Ishikawa (cell line): ENCODE results near the gene TFAM.

Source experiments
- CEBPB ChIP-seq: IDR thresholded peaks from 2 replicates; pipeline ENCODE4 v1.6.1; 2012
- CREB1 ChIP-seq: IDR thresholded peaks from 2 replicates; pipeline ENCODE4 v1.6.1; 2012; ENCODE audit warnings: low read depth
- EGR1 ChIP-seq: IDR thresholded peaks from 2 replicates; pipeline ENCODE4 v1.6.1; 2012
- EP300 ChIP-seq: IDR thresholded peaks from 2 replicates; pipeline ENCODE4 v1.6.1; 2012; ENCODE audit warnings: borderline replicate concordance
- FOXM1 ChIP-seq: IDR thresholded peaks from 2 replicates; pipeline ENCODE4 v1.6.1; 2012; ENCODE audit warnings: low read depth, borderline replicate concordance
- NFIC ChIP-seq: IDR thresholded peaks from 2 replicates; pipeline ENCODE4 v1.6.1; 2012
- RAD21 ChIP-seq: IDR thresholded peaks from 2 replicates; pipeline ENCODE4 v1.6.1; 2012; ENCODE audit warnings: low read depth
- TAF1 ChIP-seq: IDR thresholded peaks from 2 replicates; pipeline ENCODE4 v1.6.1; 2012; ENCODE audit warnings: low read depth, mild to moderate bottlenecking
- TCF12 ChIP-seq: IDR thresholded peaks from 2 replicates; pipeline ENCODE4 v1.6.1; 2012; ENCODE audit warnings: low read depth
- TEAD4 ChIP-seq: IDR thresholded peaks from 2 replicates; pipeline ENCODE4 v1.6.1; 2012
- YY1 ChIP-seq: IDR thresholded peaks from 2 replicates; pipeline ENCODE4 v1.6.1; 2012; ENCODE audit warnings: low read depth
- ZBTB7A ChIP-seq: IDR thresholded peaks from 2 replicates; pipeline ENCODE4 v1.6.1; 2012; ENCODE audit warnings: low read depth
- TF ChIP-seq, protein P1 (sequence below): IDR thresholded peaks from 2 replicates; pipeline ENCODE4 v1.6.1; 2012; ENCODE audit warnings: low read depth, mild to moderate bottlenecking
- TF ChIP-seq, protein P2 (sequence below): IDR thresholded peaks from 2 replicates; pipeline ENCODE4 v1.6.1; 2012
- TF ChIP-seq, protein P3 (sequence below): IDR thresholded peaks from 2 replicates; pipeline ENCODE4 v1.6.1; 2012

The TFAM gene

DNA sequence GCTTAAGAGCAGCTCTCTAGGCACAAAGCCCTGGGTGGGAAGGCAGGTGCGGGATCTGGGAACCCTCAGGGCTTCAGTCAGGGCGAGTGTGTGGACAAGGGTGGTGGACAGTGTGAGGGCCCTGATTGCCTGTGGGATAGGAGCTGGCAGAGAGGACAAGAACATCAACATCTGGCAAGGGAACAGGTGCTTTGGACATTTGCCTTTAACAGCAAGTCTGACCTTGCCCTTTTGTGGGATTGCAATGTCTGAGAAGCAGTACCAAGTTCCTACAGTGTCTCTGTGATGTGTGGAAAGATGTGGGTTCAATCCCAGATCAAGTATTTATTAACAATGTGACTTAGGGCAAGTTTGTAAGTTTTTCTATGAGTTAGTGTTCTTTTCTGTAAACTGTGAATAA, 46.7 kb downstream of the TFAM start:
- TF ChIP-seq, protein P1, sequence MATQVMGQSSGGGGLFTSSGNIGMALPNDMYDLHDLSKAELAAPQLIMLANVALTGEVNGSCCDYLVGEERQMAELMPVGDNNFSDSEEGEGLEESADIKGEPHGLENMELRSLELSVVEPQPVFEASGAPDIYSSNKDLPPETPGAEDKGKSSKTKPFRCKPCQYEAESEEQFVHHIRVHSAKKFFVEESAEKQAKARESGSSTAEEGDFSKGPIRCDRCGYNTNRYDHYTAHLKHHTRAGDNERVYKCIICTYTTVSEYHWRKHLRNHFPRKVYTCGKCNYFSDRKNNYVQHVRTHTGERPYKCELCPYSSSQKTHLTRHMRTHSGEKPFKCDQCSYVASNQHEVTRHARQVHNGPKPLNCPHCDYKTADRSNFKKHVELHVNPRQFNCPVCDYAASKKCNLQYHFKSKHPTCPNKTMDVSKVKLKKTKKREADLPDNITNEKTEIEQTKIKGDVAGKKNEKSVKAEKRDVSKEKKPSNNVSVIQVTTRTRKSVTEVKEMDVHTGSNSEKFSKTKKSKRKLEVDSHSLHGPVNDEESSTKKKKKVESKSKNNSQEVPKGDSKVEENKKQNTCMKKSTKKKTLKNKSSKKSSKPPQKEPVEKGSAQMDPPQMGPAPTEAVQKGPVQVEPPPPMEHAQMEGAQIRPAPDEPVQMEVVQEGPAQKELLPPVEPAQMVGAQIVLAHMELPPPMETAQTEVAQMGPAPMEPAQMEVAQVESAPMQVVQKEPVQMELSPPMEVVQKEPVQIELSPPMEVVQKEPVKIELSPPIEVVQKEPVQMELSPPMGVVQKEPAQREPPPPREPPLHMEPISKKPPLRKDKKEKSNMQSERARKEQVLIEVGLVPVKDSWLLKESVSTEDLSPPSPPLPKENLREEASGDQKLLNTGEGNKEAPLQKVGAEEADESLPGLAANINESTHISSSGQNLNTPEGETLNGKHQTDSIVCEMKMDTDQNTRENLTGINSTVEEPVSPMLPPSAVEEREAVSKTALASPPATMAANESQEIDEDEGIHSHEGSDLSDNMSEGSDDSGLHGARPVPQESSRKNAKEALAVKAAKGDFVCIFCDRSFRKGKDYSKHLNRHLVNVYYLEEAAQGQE, result no peak
- no peak for TF ChIP-seq CEBPB
- TF ChIP-seq FOXM1, result no peak
- no peak for TF ChIP-seq YY1

DNA sequence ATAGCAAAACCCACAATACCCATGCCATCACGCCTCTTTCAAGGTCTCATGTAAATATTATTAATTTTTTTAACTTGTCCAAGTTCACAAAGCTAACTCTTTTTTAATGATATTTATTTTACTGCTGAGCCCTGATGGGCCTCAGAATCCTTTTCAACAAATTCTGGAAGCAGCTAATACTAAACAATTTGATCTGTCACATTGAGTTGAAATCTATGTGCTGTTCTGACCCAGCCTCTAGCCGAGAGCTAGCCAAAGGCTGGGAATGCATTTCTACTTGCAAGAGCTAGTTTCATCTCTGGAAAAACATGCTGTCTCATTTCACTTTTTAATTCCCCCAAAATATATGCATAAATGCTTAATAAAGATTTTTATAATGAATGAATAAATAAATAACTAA, 47.9 kb downstream of the TFAM start:
- TF ChIP-seq RAD21 (no peak), CEBPB (no peak), TAF1 (no peak), TEAD4 (no peak), NFIC (no peak), ZBTB7A (no peak), TCF12 (no peak), EP300 (no peak), FOXM1 (no peak), EGR1 (no peak), YY1 (no peak), CREB1 (no peak)
- TF ChIP-seq, protein P2, sequence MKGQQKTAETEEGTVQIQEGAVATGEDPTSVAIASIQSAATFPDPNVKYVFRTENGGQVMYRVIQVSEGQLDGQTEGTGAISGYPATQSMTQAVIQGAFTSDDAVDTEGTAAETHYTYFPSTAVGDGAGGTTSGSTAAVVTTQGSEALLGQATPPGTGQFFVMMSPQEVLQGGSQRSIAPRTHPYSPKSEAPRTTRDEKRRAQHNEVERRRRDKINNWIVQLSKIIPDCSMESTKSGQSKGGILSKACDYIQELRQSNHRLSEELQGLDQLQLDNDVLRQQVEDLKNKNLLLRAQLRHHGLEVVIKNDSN, result no peak
- TF ChIP-seq, protein P3, sequence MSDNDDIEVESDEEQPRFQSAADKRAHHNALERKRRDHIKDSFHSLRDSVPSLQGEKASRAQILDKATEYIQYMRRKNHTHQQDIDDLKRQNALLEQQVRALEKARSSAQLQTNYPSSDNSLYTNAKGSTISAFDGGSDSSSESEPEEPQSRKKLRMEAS, result no peak
- TF ChIP-seq, protein P1, result no peak

DNA sequence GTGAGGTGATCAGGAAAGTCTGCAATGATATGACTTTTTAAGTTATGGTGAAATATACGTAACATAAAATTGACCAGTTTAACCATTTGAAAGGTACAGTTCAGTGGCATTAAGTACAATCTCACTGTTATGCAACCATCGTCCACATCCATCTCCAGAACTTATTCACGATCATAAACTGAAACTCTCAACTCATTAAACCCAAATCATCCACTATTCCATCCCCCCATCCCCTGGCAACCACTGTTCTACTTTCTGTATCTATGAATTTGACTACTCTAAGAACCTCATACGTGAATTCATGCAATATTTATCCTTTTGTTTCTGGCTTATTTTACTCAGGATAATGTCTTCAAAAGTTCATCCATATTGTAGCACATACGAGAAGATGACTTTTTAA, 48.4 kb downstream of the TFAM start:
- TF ChIP-seq TCF12 (no peak), EGR1 (no peak), EP300 (no peak), TAF1 (no peak), YY1 (no peak), ZBTB7A (no peak), CEBPB (no peak), NFIC (no peak)
- TF ChIP-seq, protein P2, result no peak
- TF ChIP-seq, protein P3, result no peak

DNA sequence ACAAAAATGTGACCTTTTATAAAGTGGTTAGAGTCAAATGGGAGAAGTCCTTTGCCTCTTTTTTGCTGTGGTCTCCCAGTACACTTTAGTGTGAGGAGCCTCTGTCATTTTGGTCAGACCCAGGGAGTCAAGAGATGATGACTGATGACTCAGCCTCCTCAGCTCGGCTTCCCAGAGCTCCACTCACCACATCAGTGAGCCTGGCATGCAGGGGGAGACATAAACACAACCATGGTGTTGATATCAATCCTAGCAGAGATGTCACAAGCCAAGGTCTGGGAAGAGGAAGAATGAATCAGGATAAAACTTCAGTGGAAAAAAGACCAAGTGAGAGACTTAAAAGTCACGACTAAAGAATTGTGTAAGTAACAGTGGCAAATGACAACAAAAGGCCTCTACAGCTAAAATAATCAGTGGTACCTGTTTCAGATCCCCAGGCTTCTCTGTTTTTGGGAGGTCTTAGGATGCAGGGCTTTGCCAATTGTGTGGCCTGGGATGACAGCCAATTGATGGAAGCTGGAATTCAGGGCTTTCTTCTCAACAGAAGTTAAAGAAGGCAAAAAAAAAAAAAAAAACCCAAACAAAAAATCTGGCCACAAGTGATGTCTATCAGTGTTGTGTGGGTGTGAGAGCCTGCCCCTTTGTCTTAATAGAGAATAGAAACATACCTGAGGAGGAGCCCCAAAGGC, 50.2 kb downstream of the TFAM start:
- peak; percentile 58 for TF ChIP-seq TEAD4
- peak; percentile 39; the same call in 1 of the 2 replicates for TF ChIP-seq EP300
- no peak for TF ChIP-seq TCF12

DNA sequence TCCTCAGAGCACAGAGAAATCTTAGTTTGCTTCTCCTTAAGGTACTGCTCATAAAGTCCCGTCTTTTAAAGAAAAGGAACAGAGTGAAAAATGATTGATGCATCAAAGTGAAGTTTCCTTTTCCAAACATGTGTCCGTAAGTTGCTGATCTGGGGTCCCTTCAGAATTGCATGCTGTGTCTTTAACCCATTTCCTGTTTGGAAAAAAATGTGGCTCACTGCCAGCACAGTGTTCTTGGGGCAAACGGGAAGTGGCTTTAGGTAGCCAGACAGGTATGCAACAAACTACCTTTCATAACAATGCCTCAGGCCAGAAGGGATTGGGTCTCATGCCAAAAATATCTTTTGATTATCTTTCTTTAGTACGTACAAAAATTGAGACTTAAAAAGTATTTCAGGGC, 50.9 kb downstream of the TFAM start:
- TF ChIP-seq YY1 (no peak), ZBTB7A (no peak), EP300 (peak; percentile 86), NFIC (peak; percentile 98), EGR1 (no peak), TCF12 (peak; percentile 82), FOXM1 (peak; percentile 70; the same call in 1 of the 2 replicates), TEAD4 (peak; percentile 87), RAD21 (0 out of 2 replicates have a peak, but pooled peaks have one; percentile 8), CEBPB (peak; percentile 43; the same call in 1 of the 2 replicates), CREB1 (no peak), TAF1 (no peak)
- TF ChIP-seq, protein P1, result no peak
- TF ChIP-seq, protein P2, result no peak
- TF ChIP-seq, protein P3, result peak; percentile 57
